Left lung (tissue), 10 donors: ENCODE data around the gene WASL. TPM values are rescaled to one million over a fixed set of nuclear protein-coding genes. Genes with fewer than 3 reads are reported as not detected.
A peak's percentile ranks its signal among the peaks of the same experiment; 100 is the strongest.

ENCODE experiments used
- ATAC-seq: fragments of 200-7000 bp; cut with Tn5 transposase; one replicate; pipeline ENCODE4 v1.9.1; 2020; ENCODE audit warnings: moderate library complexity
- DNase-seq, 4 donors: peaks; one replicate each; pipeline ENCODE4 v3.0.0-alpha.2; 2013 to 2020
- H3K27ac ChIP-seq, 2 donors: fragments of 200-600 bp; sonication (generic) in 1 of 2; one replicate each; pipeline versions ENCODE4 v1.5.0 to v1.8.0; 2020 to 2021
- H3K27me3 ChIP-seq, 2 donors: fragments of 200-600 bp; sonication (generic) in 1 of 2; one replicate each; pipeline versions ENCODE4 v1.5.0 to v1.8.0; 2020 to 2021
- H3K36me3 ChIP-seq, 2 donors: fragments of 200-600 bp; sonication (generic) in 1 of 2; one replicate each; pipeline versions ENCODE4 v1.5.0 to v1.8.0; 2020 to 2021
- H3K4me1 ChIP-seq, 2 donors: fragments of 200-600 bp; one replicate each; pipeline ENCODE4 v1.8.0; 2021
- H3K4me3 ChIP-seq, 2 donors: fragments of 200-600 bp; sonication (generic) in 1 of 2; one replicate each; pipeline versions ENCODE4 v1.5.0 to v1.8.0; 2020 to 2021; ENCODE audit warnings: mild to moderate bottlenecking in 1 of 2
- H3K9me3 ChIP-seq, 2 donors: fragments of 200-600 bp; sonication (generic) in 1 of 2; one replicate each; pipeline versions ENCODE4 v1.5.0 to v1.8.0; 2020 to 2021
- intact Hi-C, 2 donors: fragments of 100-400 bp; cut with DNase I; formaldehyde crosslinking; loops; one replicate each; pipeline versions ENCODE4 v1.11.2 to v1.14.2; 2022
- polyA plus RNA-seq, 6 donors: library from polyadenylated mRNA; unstranded; fragments of 120-200 nt; gene quantifications; one replicate each; pipeline ENCODE4 v1.2.1, GENCODE V29; 2013; ENCODE audit not compliant: insufficient read length in 6 of 6
- total RNA-seq, 2 donors: library from RNA; stranded (reverse); fragmentation: NEBNext Ultra II Directional; extraction: Animal tissue kit (Norgen Biotek cat#: 25700); gene quantifications; one replicate each; pipeline ENCODE4 v1.2.1, GENCODE V29; 2021
- TF ChIP-seq, protein P1 (sequence below), 2 donors: fragments of 200-600 bp; sonication (generic) in 1 of 2; IDR thresholded peaks; one replicate each; pipeline versions ENCODE4 v1.5.0 to v1.8.0; 2021; ENCODE audit warnings: antibody characterized with exemption in 2 of 2
- donor health status: DM: no; HTN: yes; CAD: no.
- donor health status: DM: no; HTN: no; CAD: no.

WASL gene
- total and polyA plus RNA-seq, 8 donors, result 30.4 to 54.5 (median 53.4) TPM

DNA sequence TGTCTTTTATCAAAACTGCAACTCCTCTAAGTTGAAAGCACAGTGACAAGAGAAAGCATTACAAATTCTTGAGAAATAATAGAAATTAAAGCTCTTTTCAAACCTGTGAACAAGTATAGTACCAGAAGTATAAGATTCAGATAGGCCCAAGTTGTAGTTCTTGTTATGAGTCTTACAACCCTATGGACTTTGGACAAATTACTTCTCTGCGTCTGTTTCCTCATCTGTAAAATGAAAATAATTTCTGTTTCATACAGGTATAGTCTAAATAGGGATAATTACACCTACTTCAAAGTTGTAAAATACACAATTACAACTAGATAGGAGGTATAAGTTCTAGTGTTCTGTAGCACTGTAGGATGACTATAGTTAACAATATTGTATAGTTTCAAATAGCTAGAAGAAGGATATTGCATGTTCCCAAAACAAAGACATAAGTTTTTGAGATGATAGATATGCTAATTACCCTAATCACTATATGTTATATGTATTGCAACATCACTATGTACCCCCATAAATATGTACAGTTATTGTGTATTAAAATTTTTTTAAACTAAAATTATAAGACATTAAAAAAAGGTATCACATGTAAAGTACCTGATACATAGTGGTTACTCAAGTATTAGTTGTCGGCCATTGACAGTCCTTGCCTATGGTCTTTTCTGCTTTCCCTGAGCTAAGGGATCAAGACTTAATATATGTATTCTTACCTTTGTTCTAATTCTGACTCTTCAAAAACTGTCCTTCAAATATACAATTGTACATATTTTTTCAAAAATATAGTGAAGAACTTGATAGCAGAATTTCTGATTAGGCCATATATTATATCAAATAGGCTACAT is 1.8 kb upstream of the WASL start:
- H3K36me3 ChIP-seq, result no peaks in the 10 kb centered on the region
- no peaks in the 10 kb centered on the region for H3K9me3 ChIP-seq
- TF ChIP-seq, protein P1, sequence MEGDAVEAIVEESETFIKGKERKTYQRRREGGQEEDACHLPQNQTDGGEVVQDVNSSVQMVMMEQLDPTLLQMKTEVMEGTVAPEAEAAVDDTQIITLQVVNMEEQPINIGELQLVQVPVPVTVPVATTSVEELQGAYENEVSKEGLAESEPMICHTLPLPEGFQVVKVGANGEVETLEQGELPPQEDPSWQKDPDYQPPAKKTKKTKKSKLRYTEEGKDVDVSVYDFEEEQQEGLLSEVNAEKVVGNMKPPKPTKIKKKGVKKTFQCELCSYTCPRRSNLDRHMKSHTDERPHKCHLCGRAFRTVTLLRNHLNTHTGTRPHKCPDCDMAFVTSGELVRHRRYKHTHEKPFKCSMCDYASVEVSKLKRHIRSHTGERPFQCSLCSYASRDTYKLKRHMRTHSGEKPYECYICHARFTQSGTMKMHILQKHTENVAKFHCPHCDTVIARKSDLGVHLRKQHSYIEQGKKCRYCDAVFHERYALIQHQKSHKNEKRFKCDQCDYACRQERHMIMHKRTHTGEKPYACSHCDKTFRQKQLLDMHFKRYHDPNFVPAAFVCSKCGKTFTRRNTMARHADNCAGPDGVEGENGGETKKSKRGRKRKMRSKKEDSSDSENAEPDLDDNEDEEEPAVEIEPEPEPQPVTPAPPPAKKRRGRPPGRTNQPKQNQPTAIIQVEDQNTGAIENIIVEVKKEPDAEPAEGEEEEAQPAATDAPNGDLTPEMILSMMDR (IDR thresholded peaks at IDR 0.05), result no peak
- intact Hi-C loops, result no loop called here
- H3K27me3 ChIP-seq, result no peaks in the 10 kb centered on the region
- peaks cover 24 to 38% of the 10 kb centered on the region in 2 donors for H3K4me1 ChIP-seq
- peak overlapping the region in 1 of 2 donors; percentile 98 for H3K27ac ChIP-seq
- H3K4me3 ChIP-seq, result peak overlapping the region; percentile 77
- ATAC-seq (no peak), DNase-seq (no peak)

- H3K36me3 ChIP-seq, result no peaks in the 10 kb centered on the region
- intact Hi-C loops, result no loop called here
- H3K27ac ChIP-seq, result peak overlapping the region; percentile 97 to 98
- TF ChIP-seq, protein P1 (IDR thresholded peaks at IDR 0.05), result no peak
- no peaks in the 10 kb centered on the region for H3K27me3 ChIP-seq
- peaks cover 24 to 46% of the 10 kb centered on the region in 2 donors for H3K4me1 ChIP-seq
- ATAC-seq, result peak; percentile 37
- no peaks in the 10 kb centered on the region for H3K9me3 ChIP-seq
- peak overlapping the region; percentile 77 for H3K4me3 ChIP-seq
- DNase-seq, result no peak
These were observed 694 bp upstream of the WASL start for GRCh38 chr7:123749537-123749857.

- H3K4me3 ChIP-seq, result peak overlapping the region; percentile 77
- H3K36me3 ChIP-seq, result no peaks in the 10 kb centered on the region
- peak; percentile 20 to 89 (median 43) for DNase-seq
- peak; percentile 54 for ATAC-seq
- H3K27ac ChIP-seq, result peak overlapping the region; percentile 97 to 98
- TF ChIP-seq, protein P1 (IDR thresholded peaks at IDR 0.05), result no peak
- peaks cover 24 to 48% of the 10 kb centered on the region in 2 donors for H3K4me1 ChIP-seq
- H3K9me3 ChIP-seq, result no peaks in the 10 kb centered on the region
- H3K27me3 ChIP-seq, result no peaks in the 10 kb centered on the region
- intact Hi-C loops, result no loop called here
These were observed 551 bp downstream of the WASL start for GRCh38 chr7:123748171-123748733.

- Histone ChIP-seq H3K9me3 (no peaks in the 10 kb centered on the region), H3K4me1 (peaks cover 24 to 54% of the 10 kb centered on the region in 2 donors), H3K27me3 (no peaks in the 10 kb centered on the region), H3K27ac (peak overlapping the region; percentile 97 to 98), H3K4me3 (peak overlapping the region; percentile 77), H3K36me3 (no peaks in the 10 kb centered on the region)
- TF ChIP-seq, protein P1 (IDR thresholded peaks at IDR 0.05), result no peak
- intact Hi-C loops, result no loop called here
- ATAC-seq, result peak; percentile 68
- peak; percentile 45 to 78 (median 67) for DNase-seq
These were observed 1.1 kb downstream of the WASL start for GRCh38 chr7:123747620-123748141.

- no peak for ATAC-seq
- TF ChIP-seq, protein P1 (IDR thresholded peaks at IDR 0.05), result no peak
- Histone ChIP-seq H3K27me3 (no peaks in the 10 kb centered on the region), H3K9me3 (no peaks in the 10 kb centered on the region), H3K4me3 (peak overlapping the region; percentile 77), H3K27ac (peak overlapping the region; percentile 97 to 98), H3K4me1 (peaks cover 24 to 54% of the 10 kb centered on the region in 2 donors), H3K36me3 (no peaks in the 10 kb centered on the region)
- intact Hi-C loops, result no loop called here
- no peak for DNase-seq
These were observed 1.8 kb downstream of the WASL start for GRCh38 chr7:123746931-123747488.
